SK-N-SH treated with all-trans-retinoic acid at 6 μM for 48 hours (cell line): ENCODE data around the gene NACA2.
A peak's percentile ranks its signal among the peaks of the same experiment; 100 is the strongest.

Experiments
- ATAC-seq: fragments of 200-7000 bp; cut with Tn5 transposase; 3 replicates; pipeline ENCODE4 v1.9.1; 2020; ENCODE audit warnings: mild to moderate bottlenecking, moderate library complexity
- ARNTL ChIP-seq: fragments of 450-650 bp; formaldehyde crosslinking; IDR thresholded peaks from 2 replicates; pipeline ENCODE4 v1.5.0; 2020; ENCODE audit warnings: low read depth, mild to moderate bottlenecking, moderate library complexity, borderline replicate concordance
- BACH2 ChIP-seq: fragments of 250-450 bp; sonication (Bioruptor Pico); IDR thresholded peaks from 2 replicates; pipeline ENCODE4 v1.9.0; 2021; ENCODE audit warnings: mild to moderate bottlenecking, borderline replicate concordance
- CREB5 ChIP-seq: fragments of 250-450 bp; sonication (Bioruptor Pico); IDR thresholded peaks from 2 replicates; pipeline ENCODE4 v1.5.1; 2020; ENCODE audit warnings: low read depth, mild to moderate bottlenecking, moderate library complexity
- CSDC2 ChIP-seq: fragments of 250-450 bp; sonication (Bioruptor Pico); IDR thresholded peaks from 2 replicates; pipeline ENCODE4 v1.5.0; 2020; ENCODE audit warnings: mild to moderate bottlenecking, moderate library complexity
- CSRNP3 ChIP-seq: fragments of 250-450 bp; sonication (Bioruptor Pico); IDR thresholded peaks from 2 replicates; pipeline ENCODE4 v1.5.1; 2021; ENCODE audit warnings: mild to moderate bottlenecking, moderate library complexity
- ESRRG ChIP-seq: fragments of 250-450 bp; sonication (Bioruptor Pico); IDR thresholded peaks from 2 replicates; pipeline ENCODE4 v1.6.1; 2021; ENCODE audit warnings: mild to moderate bottlenecking
- GLIS3 ChIP-seq: fragments of 250-450 bp; sonication (Bioruptor Pico); IDR thresholded peaks from 2 replicates; pipeline ENCODE4 v1.5.0; 2020; ENCODE audit warnings: mild to moderate bottlenecking, moderate library complexity
- ISL1 ChIP-seq: fragments of 250-450 bp; sonication (Bioruptor Pico); IDR thresholded peaks from 2 replicates; pipeline ENCODE4 v2.1.2; 2022; ENCODE audit warnings: mild to moderate bottlenecking, moderate library complexity
- OSR1 ChIP-seq: fragments of 250-450 bp; sonication (Bioruptor Pico); IDR thresholded peaks from 2 replicates; pipeline ENCODE4 v1.8.0; 2022; ENCODE audit warnings: moderate library complexity, mild to moderate bottlenecking, inconsistent platforms
- PATZ1 ChIP-seq: fragments of 250-450 bp; sonication (Bioruptor Pico); IDR thresholded peaks from 2 replicates; pipeline ENCODE4 v1.8.0; 2020; ENCODE audit warnings: mild to moderate bottlenecking, moderate library complexity, borderline replicate concordance
- POU6F1 ChIP-seq: fragments of 250-450 bp; sonication (Bioruptor Pico); IDR thresholded peaks from 2 replicates; pipeline ENCODE4 v1.8.0; 2021; ENCODE audit warnings: low read depth, mild to moderate bottlenecking, moderate library complexity, borderline replicate concordance
- PPARA ChIP-seq: fragments of 250-450 bp; sonication (Bioruptor Pico); IDR thresholded peaks from 2 replicates; pipeline ENCODE4 v1.5.0; 2020; ENCODE audit warnings: mild to moderate bottlenecking, borderline replicate concordance
- RARB ChIP-seq: fragments of 250-450 bp; sonication (Bioruptor Pico); IDR thresholded peaks from 2 replicates; pipeline ENCODE4 v1.8.0; 2021; ENCODE audit warnings: mild to moderate bottlenecking, moderate library complexity
- SNAI2 ChIP-seq: fragments of 250-450 bp; sonication (Bioruptor Pico); IDR thresholded peaks from 2 replicates; pipeline ENCODE4 v1.5.0; 2020; ENCODE audit warnings: mild to moderate bottlenecking, moderate library complexity
- TCF4 ChIP-seq: fragments of 250-450 bp; sonication (Bioruptor Pico); IDR thresholded peaks from 2 replicates; pipeline ENCODE4 v1.8.0; 2021; ENCODE audit warnings: mild to moderate bottlenecking, moderate library complexity, borderline replicate concordance
- TSHZ2 ChIP-seq: fragments of 250-450 bp; sonication (Bioruptor Pico); IDR thresholded peaks from 2 replicates; pipeline ENCODE4 v1.5.0; 2020; ENCODE audit warnings: mild to moderate bottlenecking, moderate library complexity
- ZC3H10 ChIP-seq: fragments of 250-450 bp; sonication (Bioruptor Pico); IDR thresholded peaks from 2 replicates; pipeline ENCODE4 v1.5.1; 2021; ENCODE audit warnings: mild to moderate bottlenecking, moderate library complexity
- ZFP3 ChIP-seq: fragments of 250-450 bp; sonication (Bioruptor Pico); IDR thresholded peaks from 2 replicates; pipeline ENCODE4 v1.5.0; 2020; ENCODE audit warnings: mild to moderate bottlenecking, moderate library complexity

The NACA2 gene

GRCh38 chr17:61618950-61619349 lies 27.9 kb upstream of the NACA2 start:
- TF ChIP-seq ZC3H10 (CRISPR knock-in tag) (no peak), ESRRG (CRISPR knock-in tag) (no peak), RARB (CRISPR knock-in tag) (no peak), PATZ1 (CRISPR knock-in tag) (no peak), GLIS3 (CRISPR knock-in tag) (no peak), ZFP3 (CRISPR knock-in tag) (no peak), TCF4 (CRISPR knock-in tag) (no peak), ARNTL (no peak), SNAI2 (CRISPR knock-in tag) (no peak), ISL1 (CRISPR knock-in tag) (no peak), CREB5 (CRISPR knock-in tag) (no peak)
- no peak for ATAC-seq

GRCh38 chr17:61617330-61617729 lies 26.3 kb upstream of the NACA2 start:
- no peak for ATAC-seq
- TF ChIP-seq CSRNP3, result no peak

- TF ChIP-seq OSR1 (CRISPR knock-in tag) (no peak), CSDC2 (CRISPR knock-in tag) (no peak), ISL1 (CRISPR knock-in tag) (no peak), ARNTL (no peak), BACH2 (CRISPR knock-in tag) (no peak), ZFP3 (CRISPR knock-in tag) (no peak), POU6F1 (no peak), GLIS3 (CRISPR knock-in tag) (no peak), PPARA (no peak), TSHZ2 (CRISPR knock-in tag) (no peak), SNAI2 (CRISPR knock-in tag) (no peak), PATZ1 (CRISPR knock-in tag) (no peak), ZC3H10 (CRISPR knock-in tag) (no peak), ESRRG (CRISPR knock-in tag) (no peak)
- TF ChIP-seq, all 23 proteins: peak for 0
- ATAC-seq, result peak; percentile 18; the same call in 1 of the 3 replicates
These were observed 25.8 kb upstream of the NACA2 start for GRCh38 chr17:61616783-61617182.
